ENCODE data around the gene CCDC194. TPM values are rescaled to one million over a fixed set of nuclear protein-coding genes. Genes with fewer than 3 reads are reported as not detected.

CCDC194 gene
- total RNA-seq, 1 experiment from 2014 or later, result not detected

- ChIA-PET RAD21 (ENCODE audit: low non-redundant PET in 1 of 2, low total read pairs in 2 of 2, uncharacterized antibody in 2 of 2, unreplicated experiment in 2 of 2) (no interaction called here), CTCF (interaction anchor here (0.5 to 0.8 kb wide), 2 partner anchors 8 to 16 kb away, joined by 3 read pairs; no protein-coding TSS in a partner anchor), POLR2A (no interaction called here)
- no TSS peak for BruUV-seq (replicated peaks)
- H3K9me2 ChIP-seq (ENCODE audit: insufficient read depth), result no peaks in the 10 kb centered on the region
- H3K9ac ChIP-seq (ENCODE audit: low read length), result no peak overlapping the region
- H3K27me3 ChIP-seq (ENCODE audit: insufficient read depth, low read length), result no peaks in the 10 kb centered on the region
- no peak for DNase-seq (ENCODE audit: low read depth, low spot score)
- no peaks in the 10 kb centered on the region for H3K79me2 ChIP-seq (ENCODE audit: insufficient read depth, low read length)
- no peak overlapping the region for H2AFZ ChIP-seq (ENCODE audit: low read depth, low read length, poor library complexity, severe bottlenecking)
- no peak for TF ChIP-seq YY1 (IDR thresholded peaks at IDR 0.05; ENCODE audit: extremely low read depth, insufficient replicate concordance, low read depth, low read length)
- TF ChIP-seq CEBPB (IDR thresholded peaks at IDR 0.05; ENCODE audit: low read depth), result no peak
- TF ChIP-seq SP1 (IDR thresholded peaks at IDR 0.05; ENCODE audit: low read depth), result no peak
- TF ChIP-seq EZH2 (IDR thresholded peaks at IDR 0.05), result no peak
- no peak for TF ChIP-seq ZBTB33 (IDR thresholded peaks at IDR 0.05; ENCODE audit: extremely low read depth, insufficient replicate concordance, low read length)
- TF ChIP-seq REST (IDR thresholded peaks at IDR 0.05; ENCODE audit: low read depth), result no peak
- no peak for TF ChIP-seq ATF3 (IDR thresholded peaks at IDR 0.05)
- TF ChIP-seq FOSL1 (IDR thresholded peaks at IDR 0.05; ENCODE audit: low read depth), result no peak
- no peak for TF ChIP-seq EGR1 (IDR thresholded peaks at IDR 0.05; ENCODE audit: low read depth)
- no peak for TF ChIP-seq ZNF274 (IDR thresholded peaks at IDR 0.05; ENCODE audit: low read depth, low read length)
- TF ChIP-seq TCF7L2 (IDR thresholded peaks at IDR 0.05; ENCODE audit: borderline replicate concordance, extremely low read depth, insufficient read depth, insufficient read length), result no peak
- no peak for TF ChIP-seq RAD21 (IDR thresholded peaks at IDR 0.05; ENCODE audit: low read depth)
- TF ChIP-seq MAX (IDR thresholded peaks at IDR 0.05), result no peak
- TF ChIP-seq JUND (IDR thresholded peaks at IDR 0.05), result no peak
- no peak for TF ChIP-seq ELF1 (IDR thresholded peaks at IDR 0.05; ENCODE audit: borderline replicate concordance, low read depth)
- TF ChIP-seq POLR2AphosphoS5 (IDR thresholded peaks at IDR 0.05; ENCODE audit: low read depth, low read length), result no peak
- no peak for TF ChIP-seq SRF (IDR thresholded peaks at IDR 0.05; ENCODE audit: low read depth)
- peaks cover 12% of the 10 kb centered on the region in 2 experiments for H3K4me1 ChIP-seq (ENCODE audit: control insufficient read depth in 1 of 2, insufficient read depth in 2 of 2, low read length in 2 of 2)
- no peak overlapping the region for H3K4me3 ChIP-seq (replicated peaks in 1 of 2; ENCODE audit: low read depth in 1 of 2, low read length in 2 of 2)
- H3K36me3 ChIP-seq (ENCODE audit: control insufficient read depth in 1 of 2, insufficient read depth in 2 of 2, low read length in 2 of 2), result no peaks in the 10 kb centered on the region
- no peak for ATAC-seq
- intact Hi-C loops (cut with micrococcal nuclease), result no loop called here
- H3K27ac ChIP-seq (ENCODE audit: low read depth, low read length), result no peak overlapping the region
- no peaks in the 10 kb centered on the region for H3K9me3 ChIP-seq (ENCODE audit: control insufficient read depth in 1 of 2, insufficient read depth in 1 of 2, low read depth in 1 of 2, low read length in 2 of 2)
- H3K4me2 ChIP-seq (ENCODE audit: low read length), result no peak overlapping the region
- no peaks in the 10 kb centered on the region for H4K20me1 ChIP-seq (ENCODE audit: insufficient read depth)
These were observed 15.7 kb downstream of the CCDC194 start for GRCh38 chr19:17378271-17378670.

All from HCT116 (cell line).